Heart right ventricle (tissue), 16 donors: ENCODE measurements around the gene SEC16A. TPM values are rescaled to one million over a fixed set of nuclear protein-coding genes. Genes with fewer than 3 reads are reported as not detected.
A peak's percentile ranks its signal among the peaks of the same experiment; 100 is the strongest.

Source experiments
- ATAC-seq, 8 donors: fragments of 200-7000 bp; cut with Tn5 transposase; one replicate each; pipeline ENCODE4 v1.9.1; 2020; ENCODE audit warnings: mild to moderate bottlenecking in 8 of 8, moderate library complexity in 8 of 8, moderate number of reproducible peaks in 1 of 8
- DNase-seq, 2 donors: peaks; one replicate each; pipeline ENCODE4 v3.0.0-alpha.2; 2020
- H3K27ac ChIP-seq, 10 donors: fragments of 200-600 bp; sonication (generic) in 2 of 10; one replicate each; pipeline versions ENCODE4 v1.5.0 to v1.8.0; 2020 to 2022; ENCODE audit warnings: mild to moderate bottlenecking in 3 of 10
- H3K27me3 ChIP-seq, 7 donors: fragments of 200-600 bp; one replicate each; pipeline ENCODE4 v1.8.0; 2021 to 2022; ENCODE audit warnings: mild to moderate bottlenecking in 2 of 7
- H3K36me3 ChIP-seq, 9 donors: fragments of 200-600 bp; sonication (generic) in 1 of 9; one replicate each; pipeline versions ENCODE4 v1.5.0 to v1.8.0; 2020 to 2022; ENCODE audit warnings: mild to moderate bottlenecking in 2 of 9
- H3K4me1 ChIP-seq, 9 donors: fragments of 200-600 bp; sonication (generic) in 1 of 9; one replicate each; pipeline versions ENCODE4 v1.5.0 to v1.8.0; 2020 to 2022; ENCODE audit warnings: mild to moderate bottlenecking in 4 of 9
- H3K4me3 ChIP-seq, 10 donors: fragments of 200-600 bp; sonication (generic) in 2 of 10; one replicate each; pipeline versions ENCODE4 v1.5.0 to v1.8.0; 2020 to 2022; ENCODE audit warnings: mild to moderate bottlenecking in 7 of 10, moderate library complexity in 2 of 10
- H3K9me3 ChIP-seq, 11 donors: fragments of 200-600 bp in 10 of 11; sonication (generic) in 2 of 11; one replicate each; pipeline versions ENCODE4 v1.5.0 to v1.8.0; 2013 to 2022; ENCODE audit warnings: mild to moderate bottlenecking in 2 of 11, control low read depth in 1 of 11, moderate library complexity in 1 of 11
- CTCF ChIP-seq, 9 donors: fragments of 200-600 bp; sonication (generic) in 2 of 9; IDR thresholded peaks; one replicate each; pipeline versions ENCODE4 v1.5.0 to v1.8.0; 2021 to 2022; ENCODE audit warnings: antibody characterized with exemption in 9 of 9, mild to moderate bottlenecking in 5 of 9, moderate library complexity in 1 of 9
- WGBS, 2 donors: extraction: QIAGEN DNeasy Blood & Tissue Kit; methylation state at CpG; one replicate each; pipeline ENCODE4 v1.1.7; 2013; ENCODE audit warnings: inconsistent platforms in 1 of 2; 5-methylcytosine and 5-hydroxymethylcytosine counted together
- intact Hi-C, 10 donors: fragments of 100-400 bp; cut with DNase I; formaldehyde crosslinking; loops; one replicate each; pipeline versions ENCODE4 v1.11.1 to v1.14.2; 2022
- polyA plus RNA-seq, 2 donors: library from polyadenylated mRNA; stranded (reverse); fragments of 200-250 nt; gene quantifications; one replicate each; pipeline ENCODE4 v1.2.3, GENCODE V29; 2013
- total RNA-seq, 10 donors: library from RNA; stranded (reverse); fragmentation: NEBNext Ultra II Directional in 3 of 10; extraction: Animal tissue kit (Norgen Biotek cat#: 25700) in 3 of 10; gene quantifications; one replicate each; pipeline versions ENCODE4 v1.2.1 to v1.2.4, GENCODE V29; 2021 to 2023
- donor health status: Arrhythmogenic right ventricular cardiomyopathy.
- donor health status: ischemic (EF 13 %, LVEDD 7.1; RV severe dilation, severe dysfunction).
- donor health status: healthy with polysubstance abuse.
- donor health status: DM: no; HTN: yes; CAD: no.
- donor health status: DM: no; HTN: no; CAD: no.
- donor health status: ischemic (EF 25% LVEDD 6.9; RV normal size, moderate dysfunction).
- donor health status: ischemic (EF 25% LVEDD 5.7; RV mildly dilated, moderate dysfunction).
- donor health status: healthy.
- donor health status: DM: yes; HTN: yes; CAD: no.
- donor health status: Ischemic cardiomyopathy.
- donor health status: ischemic (EF 35%, LVEDD 5.7; RV mildly dilated, moderate dysfunction).
- donor health status: nonischemic (EF 11% LVEDD 7.7; RV severe dilation, severe dysfunction).
- donor health status: DM: yes; HTN: yes; CAD: no.
- donor health status: PGD.
- donor health status: ischemic (EF 29% LVEDD 5.4; RV normal size, mild dysfunction).
- donor health status: nonischemic (EF 23%, LVEDD 6.1; RV moderate dilation, normal function).

Gene SEC16A
- total and polyA plus RNA-seq, 12 donors: 21.9 to 35.9 (median 28.6) TPM

- ATAC-seq (no peak), DNase-seq (no peak)
- Histone ChIP-seq H3K27me3 (peaks cover 0 to 5% (median 0%) of the 10 kb centered on the region in 7 donors), H3K9me3 (no peaks in the 10 kb centered on the region), H3K4me1 (peaks cover 53 to 98% (median 89%) of the 10 kb centered on the region in 9 donors), H3K36me3 (peaks cover 0 to 18% (median 0%) of the 10 kb centered on the region in 9 donors), H3K27ac (peak overlapping the region; percentile 29 to 88 (median 72)), H3K4me3 (peak overlapping the region in 1 of 10 donors; percentile 39)
- WGBS, 2 donors: 82 to 87% methylated on average over 12 of the region's 12 CpGs
- intact Hi-C loops: loop anchor here in 1 of 10 donors (5.0 kb wide), 1 partner anchor 42 kb away; no protein-coding TSS in a partner anchor
- TF ChIP-seq CTCF (IDR thresholded peaks at IDR 0.05): no peak
Observed at GRCh38 chr9:136528716-136529341, 46.0 kb upstream of the SEC16A start.

GRCh38 chr9:136527721-136528710, 45.2 kb upstream of the SEC16A start:
- Histone ChIP-seq H3K27ac (peak overlapping the region in 9 of 10 donors; percentile 66 to 88 (median 80)), H3K9me3 (no peaks in the 10 kb centered on the region), H3K27me3 (peaks cover 0 to 5% (median 0%) of the 10 kb centered on the region in 7 donors), H3K4me3 (peak overlapping the region in 3 of 10 donors; percentile 2 to 7 (median 4)), H3K36me3 (peaks cover 0 to 18% (median 3%) of the 10 kb centered on the region in 9 donors), H3K4me1 (peaks cover 47 to 98% (median 82%) of the 10 kb centered on the region in 9 donors)
- peak in 1 of 9 donors; percentile 3 for TF ChIP-seq CTCF (IDR thresholded peaks at IDR 0.05)
- intact Hi-C loops: loop anchor here in 1 of 10 donors (5.0 kb wide), 1 partner anchor 41 kb away; no protein-coding TSS in a partner anchor
- ATAC-seq (peak in 1 of 8 donors; percentile 1), DNase-seq (no peak)
- WGBS, 2 donors: 65 to 67% methylated on average over 28 to 34 of the region's 34 CpGs

GRCh38 chr9:136527131-136527530, 44.3 kb upstream of the SEC16A start:
- Histone ChIP-seq H3K27me3 (peaks cover 0 to 5% (median 0%) of the 10 kb centered on the region in 7 donors), H3K36me3 (peaks cover 0 to 27% (median 9%) of the 10 kb centered on the region in 9 donors), H3K4me1 (peaks cover 40 to 98% (median 83%) of the 10 kb centered on the region in 9 donors), H3K4me3 (peak overlapping the region in 4 of 10 donors; percentile 7 to 26 (median 18)), H3K27ac (peak overlapping the region; percentile 8 to 86 (median 78)), H3K9me3 (no peaks in the 10 kb centered on the region)
- no peak for TF ChIP-seq CTCF (IDR thresholded peaks at IDR 0.05)
- intact Hi-C loops: loop anchor here in 1 of 10 donors (5.0 kb wide), 1 partner anchor 40 kb away; no protein-coding TSS in a partner anchor
- DNase-seq (no peak), ATAC-seq (no peak)
- WGBS, 2 donors: 84 to 85% methylated on average over 18 to 20 of the region's 20 CpGs

GRCh38 chr9:136526625-136527066, 43.8 kb upstream of the SEC16A start:
- peaks cover 0 to 32% (median 9%) of the 10 kb centered on the region in 9 donors for H3K36me3 ChIP-seq
- H3K27ac ChIP-seq: peak overlapping the region; percentile 8 to 86 (median 78)
- peaks cover 0 to 2% (median 0%) of the 10 kb centered on the region in 7 donors for H3K27me3 ChIP-seq
- no peak for TF ChIP-seq CTCF (IDR thresholded peaks at IDR 0.05)
- H3K4me3 ChIP-seq: peak overlapping the region in 4 of 10 donors; percentile 13 to 26 (median 21)
- no peaks in the 10 kb centered on the region for H3K9me3 ChIP-seq
- no peak for DNase-seq
- peak; percentile 6 to 50 (median 30) for ATAC-seq
- H3K4me1 ChIP-seq: peaks cover 40 to 98% (median 83%) of the 10 kb centered on the region in 9 donors
- intact Hi-C loops: loop anchor here in 1 of 10 donors (5.0 kb wide), 1 partner anchor 39 kb away; no protein-coding TSS in a partner anchor
- WGBS, 2 donors: 67 to 70% methylated on average over 30 of the region's 30 CpGs
